IPS-15b (cell line): Measurements from ENCODE around the gene THBS2.
"Not testable (repeated sequence)": the region's sequence is repeated elsewhere in the genome, so short reads cannot be mapped to it uniquely, and the experiment has no call there.

ENCODE experiments used
- H3K27me3 ChIP-seq: one replicate; pipeline ENCODE4 v1.6.1; 2013; ENCODE audit warnings: low read length; ENCODE audit not compliant: control insufficient read depth, insufficient read depth
- H3K36me3 ChIP-seq: one replicate; pipeline ENCODE4 v1.6.1; 2013; ENCODE audit warnings: low read length; ENCODE audit not compliant: control insufficient read depth, insufficient read depth
- H3K4me1 ChIP-seq: one replicate; pipeline ENCODE4 v1.6.1; 2013; ENCODE audit warnings: mild to moderate bottlenecking, low read length; ENCODE audit not compliant: control insufficient read depth, insufficient read depth
- H3K4me3 ChIP-seq: one replicate; pipeline ENCODE4 v1.5.1; 2013; ENCODE audit warnings: low read depth, low read length
- H3K9ac ChIP-seq: one replicate; pipeline ENCODE4 v1.6.1; 2013; ENCODE audit warnings: low read depth, mild to moderate bottlenecking, low read length
- H3K9me3 ChIP-seq: one replicate; pipeline ENCODE4 v1.6.1; 2013; ENCODE audit warnings: mild to moderate bottlenecking, low read length; ENCODE audit not compliant: control insufficient read depth, insufficient read depth

The THBS2 gene

GRCh38 chr6:169185692-169186485, 67.8 kb downstream of the THBS2 start:
- Histone ChIP-seq H3K9ac (no peak overlapping the region), H3K27me3 (no peaks in the 10 kb centered on the region)

GRCh38 chr6:169185011-169185521, 68.6 kb downstream of the THBS2 start:
- no peak overlapping the region for H3K9ac ChIP-seq
- no peaks in the 10 kb centered on the region for H3K9me3 ChIP-seq
- H3K4me3 ChIP-seq = no peak overlapping the region
- no peaks in the 10 kb centered on the region for H3K4me1 ChIP-seq
- no peaks in the 10 kb centered on the region for H3K27me3 ChIP-seq
- H3K36me3 ChIP-seq = no peaks in the 10 kb centered on the region

More at GRCh38 chr6:169185692-169186485, 67.8 kb downstream of the THBS2 start:
- H3K4me3 ChIP-seq = no peak overlapping the region
- H3K36me3 ChIP-seq = no peaks in the 10 kb centered on the region
- H3K4me1 ChIP-seq = no peaks in the 10 kb centered on the region
- H3K9me3 ChIP-seq = no peaks in the 10 kb centered on the region

GRCh38 chr6:169184419-169184818, 69.2 kb downstream of the THBS2 start:
- Histone ChIP-seq H3K4me1 (no peaks in the 10 kb centered on the region), H3K9ac (no peak overlapping the region)

GRCh38 chr6:169183233-169183632, 70.4 kb downstream of the THBS2 start:
- H3K4me3 ChIP-seq = no peak overlapping the region
- no peaks in the 10 kb centered on the region for H3K4me1 ChIP-seq
- H3K36me3 ChIP-seq = no peaks in the 10 kb centered on the region
- H3K9me3 ChIP-seq = no peaks in the 10 kb centered on the region
- H3K9ac ChIP-seq = no peak overlapping the region
- H3K27me3 ChIP-seq = no peaks in the 10 kb centered on the region

More at GRCh38 chr6:169184419-169184818, 69.2 kb downstream of the THBS2 start:
- Histone ChIP-seq H3K9me3 (no peaks in the 10 kb centered on the region), H3K27me3 (no peaks in the 10 kb centered on the region), H3K36me3 (no peaks in the 10 kb centered on the region), H3K4me3 (no peak overlapping the region)

- H3K27me3 ChIP-seq, H3K4me1 ChIP-seq, H3K36me3 ChIP-seq: not testable (repeated sequence)
Measured at GRCh38 chr6:169179831-169180230, 73.8 kb downstream of the THBS2 start.

GRCh38 chr6:169177516-169178166, 76.0 kb downstream of the THBS2 start:
- no peak overlapping the region for H3K9ac ChIP-seq
- no peaks in the 10 kb centered on the region for H3K9me3 ChIP-seq
- no peaks in the 10 kb centered on the region for H3K4me1 ChIP-seq
- H3K27me3 ChIP-seq = no peaks in the 10 kb centered on the region
- H3K4me3 ChIP-seq = no peak overlapping the region
- no peaks in the 10 kb centered on the region for H3K36me3 ChIP-seq

More at GRCh38 chr6:169179831-169180230, 73.8 kb downstream of the THBS2 start:
- not testable (repeated sequence) for H3K9ac ChIP-seq, H3K9me3 ChIP-seq, H3K4me3 ChIP-seq

GRCh38 chr6:169176361-169176991, 77.2 kb downstream of the THBS2 start:
- Histone ChIP-seq H3K4me3 (no peak overlapping the region), H3K36me3 (no peaks in the 10 kb centered on the region), H3K9me3 (no peaks in the 10 kb centered on the region), H3K27me3 (no peaks in the 10 kb centered on the region), H3K4me1 (no peaks in the 10 kb centered on the region), H3K9ac (no peak overlapping the region)

GRCh38 chr6:169175360-169175887, 78.2 kb downstream of the THBS2 start:
- no peaks in the 10 kb centered on the region for H3K36me3 ChIP-seq
- H3K9ac ChIP-seq = no peak overlapping the region
- H3K27me3 ChIP-seq = no peaks in the 10 kb centered on the region
- H3K4me1 ChIP-seq = no peaks in the 10 kb centered on the region
- H3K9me3 ChIP-seq = no peaks in the 10 kb centered on the region
- H3K4me3 ChIP-seq = no peak overlapping the region

- H3K9me3 ChIP-seq = no peaks in the 10 kb centered on the region
Measured at GRCh38 chr6:169174516-169175359, 78.9 kb downstream of the THBS2 start.

GRCh38 chr6:169173532-169174268, 79.9 kb downstream of the THBS2 start:
- H3K27me3 ChIP-seq = no peaks in the 10 kb centered on the region

More at GRCh38 chr6:169174516-169175359, 78.9 kb downstream of the THBS2 start:
- H3K9ac ChIP-seq = no peak overlapping the region
- no peak overlapping the region for H3K4me3 ChIP-seq
- no peaks in the 10 kb centered on the region for H3K27me3 ChIP-seq
- no peaks in the 10 kb centered on the region for H3K4me1 ChIP-seq
- H3K36me3 ChIP-seq = no peaks in the 10 kb centered on the region

More at GRCh38 chr6:169173532-169174268, 79.9 kb downstream of the THBS2 start:
- Histone ChIP-seq H3K4me1 (no peaks in the 10 kb centered on the region), H3K36me3 (no peaks in the 10 kb centered on the region), H3K9ac (no peak overlapping the region), H3K9me3 (no peaks in the 10 kb centered on the region), H3K4me3 (no peak overlapping the region)
